ENCODE results near the gene HPCAL1.

The HPCAL1 gene

GRCh38 chr2:10276481-10277292, 26.0 kb upstream of the HPCAL1 start:
- TF ChIP-seq, protein P1, sequence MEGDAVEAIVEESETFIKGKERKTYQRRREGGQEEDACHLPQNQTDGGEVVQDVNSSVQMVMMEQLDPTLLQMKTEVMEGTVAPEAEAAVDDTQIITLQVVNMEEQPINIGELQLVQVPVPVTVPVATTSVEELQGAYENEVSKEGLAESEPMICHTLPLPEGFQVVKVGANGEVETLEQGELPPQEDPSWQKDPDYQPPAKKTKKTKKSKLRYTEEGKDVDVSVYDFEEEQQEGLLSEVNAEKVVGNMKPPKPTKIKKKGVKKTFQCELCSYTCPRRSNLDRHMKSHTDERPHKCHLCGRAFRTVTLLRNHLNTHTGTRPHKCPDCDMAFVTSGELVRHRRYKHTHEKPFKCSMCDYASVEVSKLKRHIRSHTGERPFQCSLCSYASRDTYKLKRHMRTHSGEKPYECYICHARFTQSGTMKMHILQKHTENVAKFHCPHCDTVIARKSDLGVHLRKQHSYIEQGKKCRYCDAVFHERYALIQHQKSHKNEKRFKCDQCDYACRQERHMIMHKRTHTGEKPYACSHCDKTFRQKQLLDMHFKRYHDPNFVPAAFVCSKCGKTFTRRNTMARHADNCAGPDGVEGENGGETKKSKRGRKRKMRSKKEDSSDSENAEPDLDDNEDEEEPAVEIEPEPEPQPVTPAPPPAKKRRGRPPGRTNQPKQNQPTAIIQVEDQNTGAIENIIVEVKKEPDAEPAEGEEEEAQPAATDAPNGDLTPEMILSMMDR (IDR thresholded peaks at IDR 0.05; ENCODE audit: low read depth, low read length, missing control alignments): no peak
- H3K4me3 ChIP-seq (ENCODE audit: low read depth, low read length): no peak overlapping the region
- no peak for DNase-seq (ENCODE audit: low read depth)

DNA sequence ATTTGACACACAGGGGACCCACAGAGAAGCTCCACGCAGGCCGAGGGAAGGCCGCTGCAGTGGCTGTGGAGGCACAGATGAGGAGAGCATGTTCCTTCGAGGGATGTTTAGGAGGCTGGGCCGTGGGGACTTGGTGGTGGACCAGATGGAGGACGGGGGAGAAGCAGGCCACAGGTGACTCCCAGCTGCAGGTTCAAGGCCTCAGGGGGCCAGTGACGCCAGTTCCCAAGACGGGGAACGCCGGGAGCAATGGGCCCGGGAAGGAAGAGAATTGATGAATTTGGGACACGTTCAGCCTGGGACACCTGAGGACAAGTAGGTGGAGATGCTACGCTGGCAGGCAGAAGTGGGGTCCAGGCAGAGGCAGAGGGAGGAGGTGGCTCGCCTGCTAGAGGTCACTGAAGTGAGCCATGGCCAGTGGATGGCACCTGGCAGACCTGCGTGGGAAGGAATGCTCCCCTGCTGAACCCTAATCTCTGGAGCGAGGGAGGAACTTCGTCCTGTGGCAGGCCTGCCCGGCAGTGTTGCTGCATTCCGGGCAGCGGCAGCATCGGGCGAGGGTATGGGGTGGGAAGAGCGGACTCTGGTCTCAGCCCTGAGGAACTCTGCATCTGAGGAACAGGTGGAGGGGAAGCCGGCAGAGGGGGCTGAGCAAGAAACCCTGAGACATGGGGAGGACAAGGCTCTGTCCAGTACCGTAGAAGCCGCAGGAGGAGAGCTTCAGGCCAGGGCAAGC, 25.2 kb upstream of the HPCAL1 start:
- TF ChIP-seq, protein P1 (IDR thresholded peaks at IDR 0.05; ENCODE audit: low read depth, low read length, missing control alignments): no peak
- no peak for DNase-seq (ENCODE audit: low read depth)
- H3K4me3 ChIP-seq (ENCODE audit: low read depth, low read length): no peak overlapping the region

GRCh38 chr2:10278029-10278762, 24.5 kb upstream of the HPCAL1 start:
- TF ChIP-seq, protein P1 (IDR thresholded peaks at IDR 0.05; ENCODE audit: low read depth, low read length, missing control alignments): no peak
- no peak overlapping the region for H3K4me3 ChIP-seq (ENCODE audit: low read depth, low read length)
- DNase-seq (ENCODE audit: low read depth): no peak

DNA sequence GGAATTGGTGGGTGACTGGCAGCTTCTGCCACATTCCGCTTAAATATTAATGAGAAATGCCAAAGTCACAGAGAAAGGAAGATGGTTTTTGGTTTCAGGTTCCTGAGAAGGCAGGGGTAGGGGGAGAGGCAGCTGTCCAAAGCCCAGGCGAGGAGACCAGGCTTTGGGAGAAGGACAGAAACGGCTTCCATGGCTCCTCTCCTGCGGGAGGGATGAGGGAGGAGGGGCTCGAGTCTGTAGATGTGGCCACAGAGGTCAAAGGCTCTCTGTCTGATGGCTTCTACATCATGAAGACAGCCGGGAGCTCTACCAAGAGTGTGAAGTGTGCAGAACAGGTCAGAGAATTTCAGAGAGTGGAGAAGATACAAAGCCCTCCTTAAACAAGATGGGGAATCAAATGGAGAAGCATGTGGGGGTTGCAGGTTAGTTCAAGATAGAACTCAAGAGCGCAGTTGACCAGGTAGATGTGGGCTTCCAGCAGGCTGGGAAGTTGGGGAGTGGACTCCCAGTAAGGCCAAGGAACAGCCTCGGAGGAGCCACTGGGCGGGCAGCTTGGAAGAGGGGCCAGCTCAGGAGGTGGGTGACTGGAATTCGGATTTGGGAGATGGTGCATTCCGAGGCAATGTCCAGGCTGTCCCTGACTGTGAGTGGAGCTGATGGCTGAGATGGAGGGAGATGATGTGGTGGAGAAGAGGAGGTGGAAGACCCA, 23.8 kb upstream of the HPCAL1 start:
- DNase-seq (ENCODE audit: low read depth): no peak
- TF ChIP-seq, protein P1 (IDR thresholded peaks at IDR 0.05; ENCODE audit: low read depth, low read length, missing control alignments): no peak
- H3K4me3 ChIP-seq (ENCODE audit: low read depth, low read length): no peak overlapping the region

- DNase-seq (ENCODE audit: low read depth): no peak
- TF ChIP-seq, protein P1 (IDR thresholded peaks at IDR 0.05; ENCODE audit: low read depth, low read length, missing control alignments): no peak
- H3K4me3 ChIP-seq (ENCODE audit: low read depth, low read length): no peak overlapping the region
Observed at GRCh38 chr2:10279472-10279870, 23.2 kb upstream of the HPCAL1 start.

DNA sequence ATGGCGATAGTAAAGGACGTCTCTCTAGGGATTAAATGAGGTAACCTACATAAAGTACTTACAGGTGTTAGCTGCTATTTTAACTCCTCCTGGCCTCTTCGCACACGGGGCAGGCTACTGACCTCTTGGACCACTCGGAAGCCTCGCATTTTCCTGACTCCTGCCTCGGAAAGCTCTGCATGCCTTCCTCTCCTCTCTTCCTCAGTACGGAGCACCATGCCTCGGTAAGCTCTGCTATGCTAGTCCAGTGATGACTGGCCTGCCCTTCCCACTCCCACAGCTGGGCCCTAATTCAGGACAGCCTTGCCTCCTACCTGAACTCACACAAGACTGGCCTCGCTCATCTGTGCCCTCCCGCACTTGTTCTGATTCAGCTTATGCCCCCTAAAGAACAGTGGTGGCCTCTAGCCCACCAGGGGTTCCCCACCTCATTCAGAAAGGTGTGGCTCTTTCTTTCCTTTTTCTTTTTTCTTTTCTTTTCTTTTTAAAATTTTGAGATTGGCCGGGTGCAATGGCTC, 22.7 kb upstream of the HPCAL1 start:
- H3K4me3 ChIP-seq (ENCODE audit: low read depth, low read length): no peak overlapping the region
- TF ChIP-seq, protein P1 (IDR thresholded peaks at IDR 0.05; ENCODE audit: low read depth, low read length, missing control alignments): no peak
- no peak for DNase-seq (ENCODE audit: low read depth)

All from GM12864 (cell line).